Measurements from ENCODE around the gene MTUS2.
"Not testable (repeated sequence)": the region's sequence is repeated elsewhere in the genome, so short reads cannot be mapped to it uniquely, and the experiment has no call there.

The MTUS2 gene

GRCh38 chr13:28964052-28964451 is 143.9 kb downstream of the MTUS2 start:
- DNase-seq, result no peak

- no peak for DNase-seq
Observed at GRCh38 chr13:28964803-28965202, 144.7 kb downstream of the MTUS2 start.

- no peak for DNase-seq
Observed at GRCh38 chr13:28967029-28967915, 147.1 kb downstream of the MTUS2 start.

DNA sequence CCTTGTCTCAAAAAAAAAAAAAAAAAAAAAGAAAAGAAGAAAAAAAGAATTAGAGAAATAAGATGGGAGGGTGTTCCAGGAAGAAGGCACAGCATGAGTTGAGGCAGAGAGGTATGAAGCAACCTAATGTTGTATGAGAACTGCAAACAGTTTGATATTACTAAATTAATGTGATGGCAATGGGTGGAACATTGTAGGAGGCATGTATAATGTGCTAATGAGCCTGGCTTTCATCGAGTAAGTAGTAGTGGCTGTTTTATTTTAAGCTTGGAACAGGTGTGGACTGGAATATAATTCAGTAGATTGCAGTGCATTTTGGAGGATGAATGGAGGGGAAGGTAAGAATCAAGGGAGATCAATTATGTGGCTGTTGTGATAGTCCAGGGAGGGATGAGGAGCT is 156.1 kb downstream of the MTUS2 start:
- no peak for DNase-seq

DNA sequence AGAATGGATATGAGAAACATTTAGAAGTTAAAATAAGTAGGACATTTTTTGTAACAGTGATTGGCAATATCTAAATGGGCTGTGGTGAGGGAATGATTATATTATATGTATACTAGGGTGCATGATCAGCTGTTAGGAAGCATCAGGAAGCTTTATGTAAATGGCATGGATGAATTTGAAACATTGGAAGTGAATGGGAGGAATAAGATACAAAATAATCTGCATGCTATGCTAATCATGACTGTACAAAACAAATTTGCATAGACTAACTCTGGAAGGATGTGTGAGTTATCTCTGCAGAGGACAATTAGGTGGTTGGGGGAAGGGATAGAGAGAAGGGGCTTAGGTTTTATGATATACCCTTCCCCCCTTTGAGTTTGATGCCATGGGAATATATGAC is 156.5 kb downstream of the MTUS2 start:
- no peak for DNase-seq

DNA sequence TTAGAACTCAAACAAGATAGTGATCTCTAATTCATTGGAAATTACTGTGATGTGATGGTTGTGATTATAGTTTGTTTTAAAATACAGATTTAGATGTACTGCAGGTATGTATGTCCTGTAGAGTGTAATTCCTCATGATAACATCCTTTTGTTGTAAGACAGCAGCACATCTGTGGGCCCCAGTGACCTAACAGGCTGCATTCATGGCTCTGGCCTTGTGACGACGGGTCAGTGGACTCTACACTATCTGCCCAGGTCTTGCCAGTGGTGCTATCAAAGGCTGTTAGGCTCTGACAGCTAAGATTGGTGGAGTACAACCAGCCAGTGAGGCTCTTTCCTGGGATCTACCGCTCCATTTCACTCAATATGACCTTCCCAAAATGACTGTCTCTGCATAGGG is 158.4 kb downstream of the MTUS2 start:
- no peak for DNase-seq

DNA sequence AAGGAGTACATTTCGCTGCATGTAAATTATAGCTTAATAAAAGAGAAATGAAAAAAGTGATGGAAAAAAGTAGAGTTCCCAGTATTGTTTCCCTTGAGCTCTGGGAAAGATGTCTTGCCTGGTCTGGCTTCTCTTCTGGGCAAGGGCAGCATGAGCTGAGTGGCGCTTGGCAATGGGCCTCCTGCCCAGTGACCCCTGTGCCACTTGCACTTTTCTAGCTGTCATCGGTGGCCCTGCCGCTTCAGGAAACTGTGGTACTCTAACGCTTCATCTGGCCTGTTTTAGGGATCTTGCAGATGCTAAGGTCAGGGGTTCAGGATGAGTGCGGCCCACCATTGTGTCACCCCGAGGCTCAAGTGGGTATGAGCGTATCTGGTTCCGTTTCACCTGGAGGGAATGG is 161.4 kb downstream of the MTUS2 start:
- no peak for DNase-seq

DNA sequence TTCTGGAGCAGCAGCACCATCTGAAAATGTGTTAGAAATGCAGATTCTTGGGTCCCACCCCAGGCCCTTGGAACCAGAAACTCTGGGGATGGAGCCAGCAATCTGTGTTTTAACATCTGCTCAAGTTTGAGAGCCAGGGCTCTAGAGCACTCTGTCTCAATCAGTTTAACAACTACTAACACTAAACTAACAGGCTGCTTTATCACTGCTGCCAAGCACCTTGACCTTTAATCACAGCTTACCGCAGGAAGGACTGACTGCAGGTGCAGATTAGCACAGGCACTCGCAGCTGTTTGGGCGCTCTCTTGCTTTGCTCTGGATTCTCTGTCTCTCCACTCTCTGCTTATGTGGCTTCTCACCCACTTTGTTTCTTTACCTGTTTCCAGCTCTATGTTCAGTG is 163.5 kb downstream of the MTUS2 start:
- no peak for DNase-seq

DNA sequence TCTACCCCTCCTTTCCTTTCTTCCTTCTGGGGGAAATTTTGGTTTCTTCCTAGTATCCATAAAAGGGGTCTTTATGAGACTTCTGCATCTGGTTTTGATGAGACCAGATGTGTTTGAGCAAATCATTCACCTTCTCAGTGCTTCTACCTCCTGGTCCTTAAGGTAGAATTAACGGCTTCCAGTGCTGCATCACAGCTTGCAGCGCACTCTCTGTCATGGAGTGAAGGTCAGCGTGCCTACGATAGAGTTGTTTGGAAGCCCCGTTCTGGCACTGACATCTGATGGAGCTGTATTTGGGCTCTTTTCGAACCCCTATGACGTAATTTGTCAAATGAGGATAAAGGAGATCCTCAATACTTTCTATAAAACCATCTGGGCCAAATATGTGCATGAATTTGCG is 164.2 kb downstream of the MTUS2 start:
- DNase-seq, result no peak

- no peak for DNase-seq
Observed at GRCh38 chr13:28984825-28985224, 164.7 kb downstream of the MTUS2 start.

DNA sequence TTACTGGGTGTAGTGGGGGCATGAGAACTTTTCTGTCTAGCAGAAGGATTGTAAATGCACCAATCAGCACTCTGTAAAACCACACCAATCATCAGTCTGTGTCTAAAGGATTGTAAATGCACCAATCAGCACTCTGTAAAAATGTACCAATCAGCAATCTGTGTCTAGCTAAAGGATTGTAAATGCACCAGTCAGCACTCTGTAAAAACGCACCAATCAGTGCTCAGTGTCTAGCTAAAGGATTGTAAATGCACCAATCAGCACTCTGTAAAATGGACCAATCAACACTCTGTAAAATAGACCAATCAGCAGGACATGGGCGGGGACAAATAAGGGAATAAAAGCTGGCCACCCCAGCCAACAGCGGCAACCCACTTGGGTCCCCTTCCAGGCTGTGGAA is 170.2 kb downstream of the MTUS2 start:
- DNase-seq, result not testable (repeated sequence)

DNA sequence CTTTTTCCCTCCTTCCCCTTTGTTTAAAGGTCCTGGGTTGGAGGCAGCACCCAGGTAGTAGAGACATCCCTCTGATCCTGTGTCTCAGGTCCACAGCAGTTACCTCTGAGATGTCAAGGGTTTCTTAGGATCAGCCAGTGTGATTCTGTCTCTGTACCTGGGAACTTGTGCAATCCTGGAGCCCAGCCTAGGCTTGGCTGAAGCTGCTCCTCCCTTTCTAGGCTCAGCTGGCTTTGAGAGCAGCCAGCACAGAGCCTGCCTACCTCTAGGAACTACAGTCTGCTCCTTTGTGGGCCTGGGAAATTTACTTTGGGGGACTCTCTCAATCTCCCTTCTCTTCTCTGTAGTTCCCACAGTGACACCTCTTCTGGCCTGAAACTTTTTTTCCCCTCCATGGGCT is 171.6 kb downstream of the MTUS2 start:
- DNase-seq, result no peak

- no peak for DNase-seq
Observed at GRCh38 chr13:29000826-29001225, 180.7 kb downstream of the MTUS2 start.

DNA sequence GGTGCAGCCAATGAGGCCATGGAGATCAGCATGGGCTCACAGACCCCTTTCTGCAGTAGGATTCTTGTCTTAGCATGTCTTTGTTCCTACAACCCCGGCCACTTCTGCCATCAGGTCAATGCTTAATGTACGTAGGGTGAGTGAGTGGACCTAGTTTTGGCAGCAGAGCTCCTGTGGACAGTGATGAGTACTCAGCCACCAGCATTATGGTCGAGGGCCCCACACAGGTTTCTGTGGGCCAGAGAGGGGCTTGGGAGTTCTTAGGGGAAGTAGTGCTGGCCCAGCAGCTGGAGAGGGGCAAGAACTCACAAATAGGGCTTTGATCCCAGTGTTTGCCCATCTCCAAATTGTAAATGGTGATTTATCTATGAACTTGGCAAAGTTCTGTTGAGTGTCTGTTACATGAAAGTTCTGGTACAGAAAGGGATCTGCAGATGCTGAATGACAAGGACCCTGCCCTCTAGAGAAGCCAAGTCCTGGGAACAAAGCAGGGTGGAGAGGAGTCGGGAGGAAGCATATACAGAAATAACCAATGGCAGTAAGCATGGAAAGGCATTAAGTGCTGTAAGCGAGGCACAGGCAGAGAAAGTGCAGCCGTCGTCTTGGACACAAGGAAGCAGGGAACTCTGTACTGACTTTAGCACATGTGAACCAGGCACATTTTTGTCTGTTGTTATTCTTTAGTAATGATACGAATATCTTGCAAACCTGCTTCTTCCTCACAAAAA is 185.1 kb downstream of the MTUS2 start:
- no peak for DNase-seq

DNA sequence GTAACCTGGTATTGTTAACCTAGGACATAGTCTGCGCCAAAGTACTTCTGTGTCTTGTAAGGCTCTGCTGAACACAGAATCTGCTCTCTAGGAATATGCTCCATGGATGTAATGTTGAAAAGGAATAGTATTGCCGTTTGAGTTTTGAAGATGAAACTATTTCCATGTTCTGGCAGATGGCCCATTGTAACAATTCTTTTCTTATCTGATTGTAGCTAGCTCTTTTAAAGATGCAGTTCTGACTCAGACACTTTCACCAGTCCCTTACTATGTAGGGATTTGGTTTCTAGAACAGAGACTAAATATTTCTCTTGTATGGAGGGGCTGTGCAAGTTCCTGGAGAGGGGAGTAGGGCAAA is 185.6 kb downstream of the MTUS2 start:
- no peak for DNase-seq

DNA sequence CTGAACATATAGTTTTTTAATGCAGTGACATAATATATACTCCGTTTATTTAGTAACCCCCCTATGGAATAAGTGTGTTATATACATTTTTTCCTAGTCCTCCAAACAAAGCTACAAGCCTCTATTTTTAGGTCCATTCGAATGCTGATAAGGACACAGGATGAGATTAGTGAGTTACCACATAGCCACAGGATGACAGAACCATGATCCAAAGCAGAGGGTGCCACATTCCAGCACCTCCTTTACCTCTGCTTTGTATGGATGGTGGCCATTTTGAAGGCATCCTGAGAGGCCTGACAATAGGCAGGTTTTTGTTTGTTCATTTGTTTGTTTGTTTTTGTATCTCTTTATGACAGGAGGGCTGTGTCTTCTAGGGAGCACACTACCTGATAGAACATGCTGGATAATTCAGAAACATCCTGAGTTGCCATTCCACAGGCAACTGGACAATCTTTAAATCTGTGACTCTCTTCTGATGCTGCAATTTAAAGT is 186.3 kb downstream of the MTUS2 start:
- no peak for DNase-seq

DNA sequence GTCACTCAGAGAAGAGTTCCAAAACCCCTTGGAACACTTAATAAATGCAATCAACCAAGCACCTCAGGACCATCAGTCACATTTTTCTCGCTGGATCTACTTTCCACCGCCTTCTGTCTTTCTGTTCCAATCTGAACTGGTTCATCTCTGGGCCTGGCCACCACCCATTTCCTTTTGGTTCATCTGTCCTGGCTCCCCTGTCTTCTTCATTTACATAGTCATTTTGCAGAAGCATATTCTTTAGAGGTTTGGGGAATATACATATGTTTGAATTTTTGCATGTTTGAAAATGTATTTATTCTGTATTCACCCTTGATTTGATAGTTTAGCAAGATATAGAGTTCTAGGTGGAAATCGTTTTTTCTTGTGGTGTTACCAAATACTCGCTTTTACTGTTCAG is 188.2 kb downstream of the MTUS2 start:
- no peak for DNase-seq

DNA sequence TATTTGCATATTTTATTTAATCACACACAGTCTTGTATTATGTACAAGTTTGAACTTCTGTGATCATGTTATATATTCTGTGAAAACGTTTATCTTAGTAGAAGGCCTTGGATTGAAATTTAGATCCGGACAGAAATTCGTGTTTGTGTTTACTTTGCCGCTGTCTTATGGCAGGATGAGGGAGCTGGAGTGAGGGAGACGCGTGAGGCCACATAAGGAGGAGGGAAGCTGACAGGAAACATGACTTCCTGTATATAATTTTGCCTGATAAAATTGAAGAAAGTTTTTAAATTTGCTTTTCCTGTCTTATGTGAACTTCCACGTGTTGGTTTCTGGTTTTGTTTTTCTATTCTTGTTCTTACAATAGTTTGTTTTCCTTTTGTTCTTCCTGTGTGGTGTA is 200.2 kb downstream of the MTUS2 start:
- no peak for DNase-seq

- DNase-seq, result no peak
Observed at GRCh38 chr13:29021311-29021710, 201.2 kb downstream of the MTUS2 start.

DNA sequence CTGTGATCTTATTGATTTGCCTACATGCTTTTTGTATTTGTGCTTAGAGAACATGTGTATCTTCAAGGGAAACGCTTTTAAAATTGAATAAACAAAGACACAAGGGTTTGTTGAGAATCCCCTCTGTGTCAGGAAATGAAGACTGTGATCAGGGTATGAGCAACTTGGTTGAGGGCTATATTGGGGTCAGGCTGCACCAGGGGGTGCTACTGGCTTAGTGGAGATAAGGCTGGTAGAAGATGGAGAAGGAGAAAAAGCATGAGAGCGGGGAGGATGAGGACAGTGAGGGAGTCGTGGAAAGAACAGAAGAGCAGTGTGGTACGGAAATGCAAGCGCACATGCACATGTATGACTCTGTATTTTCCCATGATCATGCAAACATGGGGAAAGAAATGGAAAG is 201.6 kb downstream of the MTUS2 start:
- DNase-seq, result no peak

DNA sequence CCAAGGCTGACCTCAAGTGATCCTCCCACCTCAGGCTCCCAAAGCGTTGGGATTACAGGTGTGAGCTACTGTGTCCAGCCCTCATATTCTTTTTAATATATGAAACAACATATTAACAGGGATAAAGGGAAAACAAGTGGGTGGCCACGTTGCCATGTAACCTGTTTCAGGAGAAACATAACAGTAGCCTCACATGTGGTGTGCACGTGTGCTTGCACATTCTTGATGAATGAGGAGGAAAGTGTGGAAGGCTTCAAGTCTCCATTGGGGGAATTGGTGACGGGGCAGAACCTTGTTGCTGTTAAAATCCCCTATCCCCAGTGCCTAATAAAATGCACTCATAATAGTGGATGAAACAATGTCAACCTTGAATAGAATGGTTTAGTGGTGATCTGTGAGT is 202.3 kb downstream of the MTUS2 start:
- DNase-seq, result no peak

- DNase-seq, result no peak
Observed at GRCh38 chr13:29022968-29023367, 202.8 kb downstream of the MTUS2 start.

DNA sequence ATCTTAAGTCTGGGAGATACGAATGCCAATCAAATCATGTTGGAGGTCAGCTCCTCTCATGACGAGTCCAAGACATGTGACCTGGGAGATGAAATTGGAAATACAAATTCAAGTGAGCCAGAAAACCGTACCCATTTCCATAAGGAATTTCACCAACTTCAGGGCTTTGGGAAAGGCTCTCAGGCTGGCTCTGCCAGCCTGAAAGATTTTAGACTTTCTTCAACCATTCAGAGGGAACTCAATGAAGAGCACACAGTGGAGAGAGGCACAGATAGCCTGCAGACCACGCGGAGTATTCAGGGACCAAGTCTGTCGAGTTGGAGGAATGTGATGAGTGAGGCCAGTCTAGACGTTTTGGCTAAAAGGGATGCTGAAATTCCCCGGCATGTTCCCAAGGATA is 204.6 kb downstream of the MTUS2 start:
- no peak for DNase-seq

- no peak for DNase-seq
Observed at GRCh38 chr13:29028868-29029267, 208.7 kb downstream of the MTUS2 start.
